ENCODE data around the gene KIAA1549. TPM values are rescaled to one million over a fixed set of nuclear protein-coding genes. Genes with fewer than 3 reads are reported as not detected.

KIAA1549 gene
- total and polyA plus RNA-seq, 9 of the 15 experiments (the other 6 are each of a cell fraction or from before 2014, with no cell fraction given), result 0.01 to 0.29 (median 0.07) TPM

DNA sequence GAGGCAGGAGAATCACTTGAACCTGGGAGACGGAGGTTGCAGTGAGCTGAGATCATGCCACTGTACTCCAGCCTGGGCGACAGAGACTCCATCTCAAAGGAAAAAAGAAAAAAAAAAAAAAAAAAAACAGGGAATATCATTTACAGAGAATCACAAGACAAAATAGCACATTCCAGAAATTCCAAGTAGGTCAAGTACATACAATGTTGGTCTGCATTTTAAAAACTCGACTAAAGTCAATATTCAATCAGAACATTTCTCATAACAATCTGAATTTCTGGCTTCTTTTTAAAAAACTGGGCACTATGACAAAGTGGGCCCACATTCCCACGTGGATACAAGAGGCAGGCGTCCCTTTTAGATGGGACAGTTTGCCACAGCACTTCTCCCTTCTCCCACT lies 41.9 kb upstream of the KIAA1549 start (continued):
- TF ChIP-seq, protein P1, sequence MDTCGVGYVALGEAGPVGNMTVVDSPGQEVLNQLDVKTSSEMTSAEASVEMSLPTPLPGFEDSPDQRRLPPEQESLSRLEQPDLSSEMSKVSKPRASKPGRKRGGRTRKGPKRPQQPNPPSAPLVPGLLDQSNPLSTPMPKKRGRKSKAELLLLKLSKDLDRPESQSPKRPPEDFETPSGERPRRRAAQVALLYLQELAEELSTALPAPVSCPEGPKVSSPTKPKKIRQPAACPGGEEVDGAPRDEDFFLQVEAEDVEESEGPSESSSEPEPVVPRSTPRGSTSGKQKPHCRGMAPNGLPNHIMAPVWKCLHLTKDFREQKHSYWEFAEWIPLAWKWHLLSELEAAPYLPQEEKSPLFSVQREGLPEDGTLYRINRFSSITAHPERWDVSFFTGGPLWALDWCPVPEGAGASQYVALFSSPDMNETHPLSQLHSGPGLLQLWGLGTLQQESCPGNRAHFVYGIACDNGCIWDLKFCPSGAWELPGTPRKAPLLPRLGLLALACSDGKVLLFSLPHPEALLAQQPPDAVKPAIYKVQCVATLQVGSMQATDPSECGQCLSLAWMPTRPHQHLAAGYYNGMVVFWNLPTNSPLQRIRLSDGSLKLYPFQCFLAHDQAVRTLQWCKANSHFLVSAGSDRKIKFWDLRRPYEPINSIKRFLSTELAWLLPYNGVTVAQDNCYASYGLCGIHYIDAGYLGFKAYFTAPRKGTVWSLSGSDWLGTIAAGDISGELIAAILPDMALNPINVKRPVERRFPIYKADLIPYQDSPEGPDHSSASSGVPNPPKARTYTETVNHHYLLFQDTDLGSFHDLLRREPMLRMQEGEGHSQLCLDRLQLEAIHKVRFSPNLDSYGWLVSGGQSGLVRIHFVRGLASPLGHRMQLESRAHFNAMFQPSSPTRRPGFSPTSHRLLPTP (IDR thresholded peaks at IDR 0.05; ENCODE audit: borderline replicate concordance, extremely low read depth, insufficient read length), result no peak
- TF ChIP-seq ZNF75A (CRISPR knock-in tag; IDR thresholded peaks at IDR 0.05), result no peak
- no peak for TF ChIP-seq SMC3 (conservative IDR thresholded peaks at IDR 0.05; ENCODE audit: insufficient read depth, low read depth, low read length)
- TF ChIP-seq ARHGAP35 (IDR thresholded peaks at IDR 0.05; ENCODE audit: partially characterized antibody), result no peak

DNA sequence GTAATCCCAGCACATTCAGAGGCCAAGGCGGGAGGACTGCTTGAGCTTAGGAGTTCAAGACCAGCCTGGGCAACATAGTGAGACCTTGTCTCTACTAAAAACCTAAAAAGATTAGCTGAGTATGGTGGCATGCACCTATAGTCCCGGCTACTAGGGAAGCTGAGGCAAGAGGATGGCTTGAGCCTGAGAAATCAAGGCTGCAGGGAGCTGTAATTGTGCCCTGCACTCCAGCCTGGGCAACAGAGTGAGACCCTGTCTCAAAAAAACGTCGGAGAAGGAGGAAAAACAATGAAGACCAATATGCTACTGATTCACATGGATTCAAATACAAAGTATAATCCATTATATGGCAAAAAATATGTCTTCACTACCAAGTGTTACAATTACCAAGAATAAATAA lies 41.1 kb upstream of the KIAA1549 start:
- no peaks in the 10 kb centered on the region for H3K9me3 ChIP-seq (replicated peaks; ENCODE audit: control insufficient read depth, insufficient read depth, low read depth, low read length)
- no peaks in the 10 kb centered on the region for H3K9me1 ChIP-seq (ENCODE audit: control insufficient read depth, insufficient read depth, low read length)
- FAIRE-seq, result no peak
- TF ChIP-seq ZNF121 (CRISPR knock-in tag; conservative IDR thresholded peaks at IDR 0.05) (peak; percentile 85), POLR3G (IDR thresholded peaks at IDR 0.05; ENCODE audit: extremely low read depth, insufficient read length, insufficient replicate concordance) (no peak)
- WGBS (ENCODE audit: insufficient coverage, low coverage, missing lambda C conversion rate), result 10% methylated on average over 4 of the region's 4 CpGs
- H3K4me3 ChIP-seq, result no peak overlapping the region
- POLR2A ChIA-PET, result interaction anchor here (0.5 to 1.2 kb wide), 3 partner anchors 20 to 492 kb away, joined by 3 to 4 read pairs (median 4); no protein-coding TSS in a partner anchor
- no peak for ATAC-seq
- no peak for DNase-seq (ENCODE audit: extremely low read depth in 1 of 4, low spot score in 3 of 4)
- H3K79me2 ChIP-seq (ENCODE audit: control insufficient read depth, insufficient read depth, low read length), result no peaks in the 10 kb centered on the region
- no peak overlapping the region for H2AFZ ChIP-seq (ENCODE audit: low read depth, low read length)
- CTCF ChIA-PET (ENCODE audit: low intra/inter-chr PET ratio), result no interaction called here
- in situ Hi-C loops (cut with MboI), result no loop called here
- no peaks in the 10 kb centered on the region; the same call in 1 of the 2 replicates for H4K20me1 ChIP-seq (replicated peaks; ENCODE audit: control insufficient read depth, insufficient read depth, low read length)
- H3K36me3 ChIP-seq (ENCODE audit: control insufficient read depth, insufficient read depth, low read length), result no peaks in the 10 kb centered on the region
- no TSS peak for BruUV-seq (replicated peaks)
- intact Hi-C loops (cut with micrococcal nuclease), result no loop called here
- no peak overlapping the region for H3K4me2 ChIP-seq (ENCODE audit: insufficient read depth, low read length)
- no peak overlapping the region for H3K9ac ChIP-seq (ENCODE audit: insufficient read depth in 1 of 2, low read depth in 2 of 2, low read length in 2 of 2)
- H3K27me3 ChIP-seq (ENCODE audit: control insufficient read depth in 2 of 2, insufficient read depth in 2 of 2, low read length in 2 of 2), result no peaks in the 10 kb centered on the region; a peak in 1 of 5 replicates
- no peaks in the 10 kb centered on the region for H3K4me1 ChIP-seq (replicated peaks in 1 of 2; ENCODE audit: control insufficient read depth in 2 of 2, insufficient read depth in 2 of 2, low read length in 2 of 2)
- H3K27ac ChIP-seq (ENCODE audit: extremely low read depth, low read depth, low read length), result no peak overlapping the region
